PC-9 (cell line): ENCODE results near the gene C3orf85. TPM values are rescaled to one million over a fixed set of nuclear protein-coding genes. Genes with fewer than 3 reads are reported as not detected.

Source experiments
- BruUV-seq: library from RNA; stranded (reverse); fragments of 400-500 nt; replicated peaks from 2 replicates; lab custom pipeline; 2021; lab: Mats Ljungman, UMichigan
- CTCF ChIA-PET: fragments of 300-600 bp; sonication (Branson Sonifier 250); formaldehyde crosslinking; loops from one replicate; lab custom pipeline; 2022; ENCODE audit warnings: antibody characterized with exemption; lab: Charles Lee
- POLR2A ChIA-PET: fragments of 300-600 bp; sonication (Branson Sonifier 250); formaldehyde crosslinking; loops from one replicate; lab custom pipeline; 2022; ENCODE audit warnings: antibody characterized with exemption; ENCODE audit not compliant: unreplicated experiment; lab: Charles Lee
- DNase-seq, 2 experiments: peaks; one replicate each; pipeline versions ENCODE4 v3.0.0 to v3.0.0-alpha.2; 2015 to 2022; ENCODE audit warnings: mixed read lengths in 1 of 2
- H2AFZ ChIP-seq: fragments of 200-600 bp; sonication (generic); 2 replicates; pipeline ENCODE4 v1.8.1; 2017; ENCODE audit warnings: antibody characterized with exemption
- H3F3A ChIP-seq: fragments of 200-600 bp; sonication (generic); 2 replicates; pipeline ENCODE4 v1.8.1; 2017; ENCODE audit warnings: antibody characterized with exemption, mild to moderate bottlenecking, low read depth; ENCODE audit not compliant: insufficient read depth
- H3K27ac ChIP-seq: fragments of 200-600 bp; sonication (generic); 2 replicates; pipeline ENCODE4 v1.6.1; 2016; ENCODE audit warnings: mixed run types
- H3K27me3 ChIP-seq: fragments of 200-600 bp; sonication (generic); 2 replicates; pipeline ENCODE4 v1.6.1; 2016; ENCODE audit warnings: low read depth, mixed run types; ENCODE audit not compliant: insufficient read depth
- H3K36me3 ChIP-seq: fragments of 200-600 bp; sonication (generic); 2 replicates; pipeline ENCODE4 v1.6.1; 2016; ENCODE audit warnings: low read depth, mixed run types
- H3K4me1 ChIP-seq: fragments of 200-600 bp; sonication (generic); replicated peaks from 2 replicates; pipeline ENCODE4 v1.6.1; 2016; ENCODE audit warnings: mixed run types; ENCODE audit not compliant: insufficient read depth
- H3K4me2 ChIP-seq: fragments of 200-600 bp; sonication (generic); 2 replicates; pipeline ENCODE4 v1.6.1; 2017; ENCODE audit warnings: mixed run types
- H3K4me3 ChIP-seq: fragments of 200-600 bp; sonication (generic); 2 replicates; pipeline ENCODE4 v1.6.1; 2016; ENCODE audit warnings: mixed run types
- H3K79me2 ChIP-seq: fragments of 200-600 bp; sonication (generic); 2 replicates; pipeline ENCODE4 v1.6.1; 2017; ENCODE audit warnings: low read depth, mixed run types
- H3K9me2 ChIP-seq: fragments of 200-600 bp; sonication (generic); 2 replicates; pipeline ENCODE4 v1.8.1; 2017; ENCODE audit warnings: mild to moderate bottlenecking; ENCODE audit not compliant: insufficient read depth
- H3K9me3 ChIP-seq: fragments of 200-600 bp; sonication (generic); 2 replicates; pipeline ENCODE4 v1.8.1; 2016; ENCODE audit warnings: low read depth; ENCODE audit not compliant: insufficient read depth
- H4K20me1 ChIP-seq: fragments of 200-600 bp; sonication (generic); 2 replicates; pipeline ENCODE4 v1.8.1; 2017; ENCODE audit not compliant: insufficient read depth
- CTCF ChIP-seq: fragments of 200-600 bp; sonication (generic); conservative IDR thresholded peaks from 2 replicates; pipeline ENCODE4 v1.6.1; 2017; ENCODE audit warnings: mixed run types, antibody characterized with exemption, mild to moderate bottlenecking, moderate library complexity
- EZH2 ChIP-seq: fragments of 200-600 bp; sonication (generic); IDR thresholded peaks from 2 replicates; pipeline ENCODE4 v1.8.0; 2017; ENCODE audit warnings: antibody characterized with exemption, low read depth
- intact Hi-C: fragments of 100-400 bp; cut with micrococcal nuclease; formaldehyde crosslinking; loops from one replicate; pipeline ENCODE4 v1.10.0; 2022; ENCODE audit not compliant: unreplicated experiment
- total RNA-seq: library from RNA; stranded (reverse); gene quantifications from 2 replicates; pipeline ENCODE4 v1.2.3, GENCODE V29; 2021

The C3orf85 gene
- total RNA-seq, 1 experiment from 2014 or later = not detected

GRCh38 chr3:109109574-109109973, 26.9 kb upstream of the C3orf85 start:
- Histone ChIP-seq H3K4me2 (no peak overlapping the region), H3K79me2 (no peaks in the 10 kb centered on the region), H3K4me1 (no peaks in the 10 kb centered on the region), H2AFZ (no peak overlapping the region), H3K9me3 (no peaks in the 10 kb centered on the region), H3K27me3 (no peaks in the 10 kb centered on the region), H3F3A (no peaks in the 10 kb centered on the region), H4K20me1 (no peaks in the 10 kb centered on the region), H3K9me2 (0 out of 2 replicates have a peak, but pooled peaks cover 4% of the 10 kb centered on the region), H3K4me3 (no peak overlapping the region), H3K27ac (no peak overlapping the region), H3K36me3 (no peaks in the 10 kb centered on the region)
- DNase-seq = no peak
- ChIA-PET POLR2A (no interaction called here), CTCF (no interaction called here)
- TF ChIP-seq CTCF (no peak), EZH2 (no peak)
- intact Hi-C loops = no loop called here
- BruUV-seq = no TSS peak

- BruUV-seq = no TSS peak
- POLR2A ChIA-PET = no interaction called here
- H3F3A ChIP-seq = no peaks in the 10 kb centered on the region
- no peak overlapping the region for H3K4me2 ChIP-seq
- H3K27ac ChIP-seq = no peak overlapping the region
- TF ChIP-seq EZH2 (no peak), CTCF (no peak)
- no peaks in the 10 kb centered on the region for H4K20me1 ChIP-seq
- no peak for DNase-seq
- no peaks in the 10 kb centered on the region for H3K4me1 ChIP-seq
- H2AFZ ChIP-seq = no peak overlapping the region
- no peaks in the 10 kb centered on the region for H3K9me3 ChIP-seq
- CTCF ChIA-PET = no interaction called here
- H3K9me2 ChIP-seq = 0 out of 2 replicates have a peak, but pooled peaks cover 4% of the 10 kb centered on the region
- intact Hi-C loops = loop anchor here (5.0 kb wide), 1 partner anchor 239 kb away; no protein-coding TSS in a partner anchor
- no peak overlapping the region for H3K4me3 ChIP-seq
- no peaks in the 10 kb centered on the region for H3K27me3 ChIP-seq
- H3K36me3 ChIP-seq = no peaks in the 10 kb centered on the region
- no peaks in the 10 kb centered on the region for H3K79me2 ChIP-seq
These were observed 23.4 kb upstream of the C3orf85 start for GRCh38 chr3:109112946-109113760.

GRCh38 chr3:109114746-109115145, 21.8 kb upstream of the C3orf85 start:
- Histone ChIP-seq H3K4me3 (no peak overlapping the region), H3K27ac (no peak overlapping the region), H3K27me3 (no peaks in the 10 kb centered on the region; the same call in 1 of the 2 replicates), H3K4me2 (no peak overlapping the region), H3K79me2 (no peaks in the 10 kb centered on the region), H3K9me2 (0 out of 2 replicates have a peak, but pooled peaks cover 4% of the 10 kb centered on the region), H3K9me3 (no peaks in the 10 kb centered on the region), H3K4me1 (no peaks in the 10 kb centered on the region), H4K20me1 (no peaks in the 10 kb centered on the region), H3K36me3 (no peaks in the 10 kb centered on the region), H2AFZ (no peak overlapping the region), H3F3A (no peaks in the 10 kb centered on the region)
- intact Hi-C loops = loop anchor here (5.0 kb wide), 1 partner anchor 238 kb away; no protein-coding TSS in a partner anchor
- CTCF ChIA-PET = no interaction called here
- TF ChIP-seq CTCF = no peak
- no peak for TF ChIP-seq EZH2
- DNase-seq = no peak
- BruUV-seq = no TSS peak
- POLR2A ChIA-PET = no interaction called here
